NB4 (cell line): ENCODE results near the gene MBD6.
"Not testable (repeated sequence)": the region's sequence is repeated elsewhere in the genome, so short reads cannot be mapped to it uniquely, and the experiment has no call there.

Experiments
- MYC ChIP-seq: IDR thresholded peaks from 2 replicates; pipeline ENCODE4 v1.6.1; 2011; ENCODE audit warnings: low read depth, low read length
- POLR2A ChIP-seq: IDR thresholded peaks from 2 replicates; pipeline ENCODE4 v1.6.1; 2011; ENCODE audit warnings: mild to moderate bottlenecking; ENCODE audit not compliant: insufficient read length; ENCODE audit errors: extremely low read depth
- TF ChIP-seq, protein P1 (sequence below): IDR thresholded peaks from one replicate; pipeline ENCODE4 v1.5.1; 2012; ENCODE audit warnings: low read depth, low read length
- TF ChIP-seq, protein P2 (sequence below): IDR thresholded peaks from 2 replicates; pipeline ENCODE4 v1.6.1; 2011; ENCODE audit warnings: low read depth, low read length

DNA sequence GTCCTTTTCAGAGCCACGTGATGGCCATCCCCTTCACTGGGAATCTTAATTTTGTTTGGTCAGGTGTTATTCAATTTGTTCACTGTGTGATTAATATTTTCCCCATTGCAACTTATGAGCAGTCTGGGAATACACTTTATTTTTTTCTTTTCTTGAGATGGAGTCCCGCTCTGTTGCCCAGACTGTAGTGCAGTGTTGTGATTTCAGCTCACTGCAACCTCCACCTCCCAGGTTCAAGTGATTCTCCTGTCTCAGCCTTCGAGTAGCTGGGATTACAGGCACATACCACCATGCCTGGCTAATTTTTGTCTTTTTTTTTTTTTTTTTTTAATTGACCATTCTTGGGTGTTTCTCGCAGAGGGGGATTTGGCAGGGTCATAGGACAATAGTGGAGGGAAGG is 16.1 kb upstream of the MBD6 start:
- not testable (repeated sequence) for TF ChIP-seq POLR2A, MYC
- TF ChIP-seq, protein P1, sequence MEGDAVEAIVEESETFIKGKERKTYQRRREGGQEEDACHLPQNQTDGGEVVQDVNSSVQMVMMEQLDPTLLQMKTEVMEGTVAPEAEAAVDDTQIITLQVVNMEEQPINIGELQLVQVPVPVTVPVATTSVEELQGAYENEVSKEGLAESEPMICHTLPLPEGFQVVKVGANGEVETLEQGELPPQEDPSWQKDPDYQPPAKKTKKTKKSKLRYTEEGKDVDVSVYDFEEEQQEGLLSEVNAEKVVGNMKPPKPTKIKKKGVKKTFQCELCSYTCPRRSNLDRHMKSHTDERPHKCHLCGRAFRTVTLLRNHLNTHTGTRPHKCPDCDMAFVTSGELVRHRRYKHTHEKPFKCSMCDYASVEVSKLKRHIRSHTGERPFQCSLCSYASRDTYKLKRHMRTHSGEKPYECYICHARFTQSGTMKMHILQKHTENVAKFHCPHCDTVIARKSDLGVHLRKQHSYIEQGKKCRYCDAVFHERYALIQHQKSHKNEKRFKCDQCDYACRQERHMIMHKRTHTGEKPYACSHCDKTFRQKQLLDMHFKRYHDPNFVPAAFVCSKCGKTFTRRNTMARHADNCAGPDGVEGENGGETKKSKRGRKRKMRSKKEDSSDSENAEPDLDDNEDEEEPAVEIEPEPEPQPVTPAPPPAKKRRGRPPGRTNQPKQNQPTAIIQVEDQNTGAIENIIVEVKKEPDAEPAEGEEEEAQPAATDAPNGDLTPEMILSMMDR: not testable (repeated sequence)
- TF ChIP-seq, protein P2, sequence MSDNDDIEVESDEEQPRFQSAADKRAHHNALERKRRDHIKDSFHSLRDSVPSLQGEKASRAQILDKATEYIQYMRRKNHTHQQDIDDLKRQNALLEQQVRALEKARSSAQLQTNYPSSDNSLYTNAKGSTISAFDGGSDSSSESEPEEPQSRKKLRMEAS: not testable (repeated sequence)
